A673 (cell line): Measurements from ENCODE around the gene EGFL8.

Experiments
- CTCF ChIP-seq: fragments of 300-800, 200-600 bp; sonication (generic); conservative IDR thresholded peaks from 2 replicates; pipeline ENCODE4 v1.5.1; 2017; ENCODE audit warnings: low read depth, mild to moderate bottlenecking, antibody characterized with exemption, low read length, moderate library complexity, mixed read lengths
- EZH2 ChIP-seq: fragments of 200-600 bp; sonication (generic); IDR thresholded peaks from 2 replicates; pipeline ENCODE4 v1.6.1; 2017; ENCODE audit warnings: borderline replicate concordance, low read depth, mild to moderate bottlenecking, mixed read lengths, antibody characterized with exemption, low read length; ENCODE audit not compliant: poor library complexity, severe bottlenecking

GRCh38 chr6:32171234-32171633, 6.8 kb downstream of the EGFL8 start:
- TF ChIP-seq CTCF (no peak), EZH2 (no peak)
